Subcutaneous adipose tissue (tissue), 4 donors: ENCODE measurements around the gene RASSF4. TPM values are rescaled to one million over a fixed set of nuclear protein-coding genes. Genes with fewer than 3 reads are reported as not detected.

Experiments used
- CTCF ChIP-seq: fragments of 450-650 bp; IDR thresholded peaks from one replicate; pipeline ENCODE4 v1.5.1; 2016; ENCODE audit warnings: low read depth, mild to moderate bottlenecking, control low read depth, antibody characterized with exemption, moderate library complexity
- total RNA-seq, 4 donors: library from RNA; depleted of rRNA; stranded (reverse); fragments of >200 nt; gene quantifications; one replicate each; pipeline ENCODE4 v1.1.0, GENCODE V29; 2016

RASSF4 gene
- total RNA-seq: 100 to 1,000 TPM in 2 of 4 donors, 10 to 100 TPM in 2; 81.0 to 346 (median 156) TPM

GRCh38 chr10:44959247-44960087 is at the start of gene RASSF4:
Gene RASSF4 (plus strand): TSS chr10:44959802. CDS start chr10:44970203, 10,401 bp downstream.
- TF ChIP-seq CTCF: no peak

GRCh38 chr10:44909910-44910309 is 49.7 kb upstream of the RASSF4 start:
- TF ChIP-seq CTCF: no peak

GRCh38 chr10:44910602-44911001 is 49.0 kb upstream of the RASSF4 start:
- no peak for TF ChIP-seq CTCF

- TF ChIP-seq CTCF: no peak
These were observed 48.5 kb upstream of the RASSF4 start, which contains the start of gene TMEM72 for GRCh38 chr10:44911081-44911540. Gene TMEM72 (plus strand): TSS chr10:44911337. CDS start chr10:44911513, 176 bp downstream.

GRCh38 chr10:44911951-44912350 is 47.7 kb upstream of the RASSF4 start:
- TF ChIP-seq CTCF: no peak

GRCh38 chr10:44913350-44914081 is 46.1 kb upstream of the RASSF4 start:
- TF ChIP-seq CTCF: no peak

- no peak for TF ChIP-seq CTCF
These were observed 44.7 kb upstream of the RASSF4 start for GRCh38 chr10:44914891-44915290.
